K562 (cell line): ENCODE results near the gene UBXN11. TPM values are rescaled to one million over a fixed set of nuclear protein-coding genes. Genes with fewer than 3 reads are reported as not detected.
A peak's percentile ranks its signal among the peaks of the same experiment; 100 is the strongest.

Source experiments
- ADNP ChIP-seq: fragments of 200-800 bp; sonication (Bioruptor generic); IDR thresholded peaks from 2 replicates; pipeline ENCODE4 v1.6.1; 2016; ENCODE audit warnings: missing genetic modification characterization, missing compliant biosample characterization
- ARHGAP35 ChIP-seq: fragments of 450-650 bp; IDR thresholded peaks from 2 replicates; pipeline ENCODE4 v1.6.1; 2018; ENCODE audit not compliant: partially characterized antibody
- ARID1B ChIP-seq: fragments of 450-650 bp; IDR thresholded peaks from 2 replicates; pipeline ENCODE4 v1.6.1; 2016; ENCODE audit warnings: antibody characterized with exemption, mild to moderate bottlenecking, inconsistent platforms
- ATF3 ChIP-seq, 2 experiments: fragments of 450-650 bp in 1 of 2; sonication (generic) in 1 of 2; formaldehyde crosslinking in 1 of 2; IDR thresholded peaks in 1 of 2; conservative IDR thresholded peaks in 1 of 2; 2 replicates each; pipeline versions ENCODE4 v1.6.1 to v1.8.1; 2016 to 2023; ENCODE audit warnings: mild to moderate bottlenecking in 2 of 2, moderate library complexity in 2 of 2, inconsistent platforms in 1 of 2, missing genetic modification reagents in 1 of 2
- CCAR2 ChIP-seq: fragments of 200-400 bp; formaldehyde crosslinking; IDR thresholded peaks from 2 replicates; pipeline ENCODE4 v1.6.1; 2017; ENCODE audit warnings: mild to moderate bottlenecking, low read depth, low read length
- E2F1 ChIP-seq: sonication (generic); formaldehyde crosslinking; IDR thresholded peaks from 2 replicates; pipeline ENCODE4 v1.8.1; 2023; ENCODE audit warnings: mild to moderate bottlenecking, missing genetic modification reagents, moderate library complexity
- E2F3 ChIP-seq: fragments of 250-450 bp; sonication (Bioruptor Pico); IDR thresholded peaks from 2 replicates; pipeline ENCODE4 v1.4.0; 2020; ENCODE audit warnings: mild to moderate bottlenecking
- FOXK1 ChIP-seq: sonication (generic); formaldehyde crosslinking; IDR thresholded peaks from 2 replicates; pipeline ENCODE4 v1.8.0; 2022; ENCODE audit warnings: missing genetic modification reagents, mild to moderate bottlenecking, borderline replicate concordance
- JUND ChIP-seq, 2 experiments: IDR thresholded peaks; 2 replicates in 1 of 2; 3 replicates in 1 of 2; pipeline ENCODE4 v1.6.1; 2011; ENCODE audit warnings: borderline replicate concordance in 2 of 2, low read depth in 2 of 2, low read length in 2 of 2, improper control_type of control experiment in 1 of 2, missing biosample characterization in 1 of 2, missing genetic modification characterization in 1 of 2, missing genetic modification reagents in 1 of 2
- MIER1 ChIP-seq: fragments of 450-650 bp; IDR thresholded peaks from 2 replicates; pipeline ENCODE4 v1.6.1; 2016; ENCODE audit warnings: antibody characterized with exemption, mild to moderate bottlenecking, low read depth
- MLX ChIP-seq, 2 experiments: fragments of 450-650 bp in 1 of 2; sonication (generic) in 1 of 2; formaldehyde crosslinking; conservative IDR thresholded peaks; 2 replicates each; pipeline versions ENCODE4 v1.4.0 to v1.8.1; 2020 to 2022; ENCODE audit warnings: mild to moderate bottlenecking in 1 of 2, missing genetic modification reagents in 1 of 2
- NCOA6 ChIP-seq: fragments of 450-650 bp; IDR thresholded peaks from 2 replicates; pipeline ENCODE4 v1.6.1; 2017; ENCODE audit warnings: mild to moderate bottlenecking
- PRDM10 ChIP-seq: fragments of 450-650 bp; IDR thresholded peaks from 2 replicates; pipeline ENCODE4 v1.6.1; 2018; ENCODE audit not compliant: partially characterized antibody
- SIX5 ChIP-seq, 2 experiments: IDR thresholded peaks; 2 replicates each; pipeline ENCODE4 v1.6.1; 2011; ENCODE audit warnings: low read length in 2 of 2, borderline replicate concordance in 1 of 2, low read depth in 1 of 2, mild to moderate bottlenecking in 1 of 2, moderate library complexity in 1 of 2; ENCODE audit not compliant: insufficient read depth in 1 of 2
- STAT5A ChIP-seq: IDR thresholded peaks from 2 replicates; pipeline ENCODE4 v1.6.1; 2012; ENCODE audit warnings: low read length, inconsistent platforms, borderline replicate concordance
- TRIM24 ChIP-seq, 2 experiments: fragments of 450-650 bp; IDR thresholded peaks; 2 replicates each; pipeline ENCODE4 v1.6.1; 2016
- ZNF224 ChIP-seq: sonication (generic); formaldehyde crosslinking; IDR thresholded peaks from 2 replicates; pipeline ENCODE4 v1.8.0; 2022; ENCODE audit warnings: mild to moderate bottlenecking, missing genetic modification reagents
- ZZZ3 ChIP-seq: fragments of 450-650 bp; IDR thresholded peaks from 2 replicates; pipeline ENCODE4 v1.6.1; 2016; ENCODE audit warnings: antibody characterized with exemption, mild to moderate bottlenecking, moderate library complexity
- polyA plus RNA-seq, 8 experiments: library from polyadenylated mRNA; depleted of rRNA in 4 of 8; stranded (reverse) in 5 of 8; unstranded in 3 of 8; fragments of >200 nt; fragmentation: Nextera tagmentation in 2 of 8; fragmentation: Illumina TruSeq in 1 of 8; extraction: Ambion mirVana in 2 of 8; extraction: Trizol in 1 of 8; gene quantifications; 2 replicates each; pipeline versions ENCODE4 v1.2.1 to v1.2.3, GENCODE V29; 2011 to 2014; ENCODE audit warnings: inconsistent platforms in 1 of 8, missing spikeins in 1 of 8
- total RNA-seq, 7 experiments: library from RNA; depleted of rRNA in 6 of 7; stranded (reverse); fragments of >200 nt in 6 of 7; fragmentation: Illumina TruSeq in 2 of 7; extraction: Trizol in 2 of 7; gene quantifications; 2 replicates each; pipeline versions ENCODE4 v1.2.1 to v1.2.3, GENCODE V29; 2011 to 2021; ENCODE audit warnings: low replicate concordance in 1 of 7

The UBXN11 gene
- total and polyA plus RNA-seq, 9 of the 15 experiments (the other 6 are each of a cell fraction or from before 2014, with no cell fraction given) = 0.48 to 34.3 (median 11.3) TPM

- TF ChIP-seq MLX (CRISPR knock-in tag; conservative IDR thresholded peaks at IDR 0.05) (no peak), SIX5 (IDR thresholded peaks at IDR 0.05; ENCODE audit: borderline replicate concordance in 1 of 2, insufficient read depth in 1 of 2, low read depth in 1 of 2, low read length in 2 of 2) (no peak), E2F1 (CRISPR knock-in tag) (no peak), PRDM10 (no peak), ADNP (tag) (no peak), JUND (IDR thresholded peaks at IDR 0.05; ENCODE audit: borderline replicate concordance, low read depth, low read length) (peak; percentile 57; the same call in 1 of the 2 replicates), JUND (tag; IDR thresholded peaks at IDR 0.05; ENCODE audit: borderline replicate concordance, low read depth, low read length) (no peak; the same call in 2 of the 3 replicates), FOXK1 (CRISPR knock-in tag) (no peak), NCOA6 (no peak), ARID1B (peak; percentile 69), MIER1 (no peak), ARHGAP35 (no peak), ZZZ3 (no peak), STAT5A (no peak), CCAR2 (no peak), ZNF224 (CRISPR knock-in tag) (no peak), E2F3 (CRISPR knock-in tag) (no peak), ATF3 (IDR thresholded peaks at IDR 0.05) (peak; percentile 77), ATF3 (CRISPR knock-in tag; conservative IDR thresholded peaks at IDR 0.05) (no peak), TRIM24 (IDR thresholded peaks at IDR 0.05) (0 out of 4 replicates have a peak, but pooled peaks of 1 of the 2 experiments have one; percentile 50)
Observed at GRCh38 chr1:26268290-26269197, 37.9 kb downstream of the UBXN11 start (continued).
